Amniotic epithelial cell (primary cell): Measurements from ENCODE around the gene MRPL34.
A peak's percentile ranks its signal among the peaks of the same experiment; 100 is the strongest.
"Not testable (repeated sequence)": the region's sequence is repeated elsewhere in the genome, so short reads cannot be mapped to it uniquely, and the experiment has no call there.

Experiments
- DNase-seq: peaks from one replicate; pipeline ENCODE4 v3.0.0-alpha.2; 2010; ENCODE audit warnings: low read depth

The MRPL34 gene

DNA sequence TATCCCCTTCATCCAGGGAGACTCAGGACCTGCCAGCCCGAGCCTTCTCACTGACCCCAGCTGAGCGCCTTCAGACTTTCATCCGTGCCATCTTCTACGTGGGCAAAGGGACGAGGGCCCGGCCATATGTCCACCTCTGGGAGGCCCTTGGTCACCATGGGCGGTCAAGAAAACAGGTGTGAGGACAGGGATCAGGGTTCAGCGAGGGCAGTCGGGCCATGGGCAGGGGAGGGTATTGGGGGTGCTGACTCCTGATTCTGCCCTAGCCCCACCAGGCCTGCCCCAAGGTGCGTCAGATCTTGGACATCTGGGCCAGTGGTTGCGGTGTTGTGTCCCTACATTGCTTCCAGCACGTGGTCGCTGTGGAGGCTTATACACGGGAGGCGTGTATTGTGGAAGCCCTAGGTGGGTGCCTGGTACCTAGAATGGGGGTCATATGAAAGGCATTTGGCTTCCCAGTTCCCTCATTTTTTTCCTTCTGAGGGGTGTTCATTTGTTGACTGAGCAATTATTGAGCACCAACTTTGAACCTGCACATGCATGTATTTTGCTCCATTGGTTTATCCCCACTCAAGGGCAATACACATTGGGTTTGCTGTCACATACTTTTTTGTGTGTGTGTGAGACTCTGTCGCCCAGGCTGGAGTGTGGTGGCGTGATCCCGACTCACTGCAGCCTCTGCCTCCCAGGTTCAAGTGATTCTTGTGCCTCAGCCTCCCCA, 20.1 kb upstream of the MRPL34 start:
- no peak for DNase-seq

DNA sequence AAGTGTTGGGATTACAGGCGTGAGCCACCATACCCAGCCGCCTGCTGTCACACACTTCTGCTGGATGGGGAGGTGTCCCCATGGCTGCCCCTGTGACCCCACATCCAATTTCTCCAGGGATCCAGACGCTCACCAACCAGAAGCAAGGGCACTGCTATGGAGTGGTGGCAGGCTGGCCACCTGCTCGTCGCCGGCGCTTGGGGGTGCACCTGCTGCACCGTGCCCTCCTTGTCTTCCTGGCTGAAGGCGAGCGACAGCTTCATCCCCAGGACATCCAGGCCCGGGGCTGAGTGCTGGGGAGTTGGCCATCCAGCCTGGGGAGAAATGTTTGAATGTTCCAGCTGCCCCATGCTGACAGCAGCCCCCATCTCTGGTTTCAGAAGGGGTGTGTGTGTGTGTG, 19.4 kb upstream of the MRPL34 start:
- no peak for DNase-seq

DNA sequence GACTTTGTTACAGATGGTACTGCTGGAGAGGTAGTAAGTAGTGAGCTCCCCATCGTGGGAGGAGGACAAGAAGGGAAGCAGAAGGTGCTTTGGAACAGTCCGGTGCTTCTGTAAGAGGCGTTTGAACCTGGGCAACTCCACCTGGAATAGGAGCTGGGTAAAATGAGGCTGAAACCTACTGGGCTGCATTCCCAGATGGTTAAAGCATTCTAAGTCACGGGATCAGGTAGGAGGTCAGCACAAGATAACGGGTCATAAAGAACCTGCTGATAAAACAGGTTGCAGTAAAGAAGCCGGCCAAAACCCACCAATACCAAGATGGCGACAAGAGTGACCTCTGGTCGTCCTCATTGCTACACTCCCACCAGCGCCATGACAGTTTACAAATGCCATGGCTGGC, 18.9 kb upstream of the MRPL34 start:
- no peak for DNase-seq

GRCh38 chr19:17289489-17289888, 16.2 kb upstream of the MRPL34 start:
- DNase-seq, result peak; percentile 90

DNA sequence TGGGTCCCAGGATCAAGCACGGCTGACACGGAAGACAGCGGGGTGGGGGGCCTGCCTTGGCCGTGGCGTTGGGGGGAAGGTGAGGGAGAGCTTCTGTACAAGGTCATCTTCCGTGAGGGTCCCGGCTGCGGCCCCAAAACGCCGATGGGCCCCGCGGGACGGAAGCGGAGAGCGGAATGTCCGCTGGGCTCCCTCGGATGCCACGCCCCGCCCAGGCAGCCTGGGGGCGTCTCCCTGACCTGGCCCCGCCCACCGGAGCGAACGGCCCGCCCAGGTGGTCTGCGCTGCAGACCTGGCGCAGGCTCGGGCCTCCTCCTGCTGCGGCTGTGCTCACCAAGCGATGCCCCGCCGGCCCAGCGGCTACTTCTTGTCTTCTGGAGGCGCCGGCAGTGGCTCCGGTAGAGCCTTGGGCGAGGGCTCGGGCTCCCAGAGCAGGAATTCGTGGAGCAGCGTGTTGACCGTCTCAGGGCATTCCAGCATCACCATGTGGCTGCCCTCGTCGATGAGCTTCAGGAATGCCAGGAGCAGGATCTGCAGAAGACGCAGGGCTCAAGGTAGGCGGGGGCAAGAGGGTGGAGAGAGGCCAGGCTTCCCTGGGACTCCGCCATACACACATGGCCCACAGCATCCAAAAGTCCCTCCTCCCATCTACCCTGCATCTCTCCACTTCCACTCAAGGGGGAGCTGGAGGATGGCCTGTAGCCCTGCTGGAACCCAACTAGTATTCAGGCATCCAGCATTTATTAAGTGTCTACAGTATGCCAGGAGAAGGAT, 13.2 kb upstream of the MRPL34 start:
- peak; percentile 87 for DNase-seq

GRCh38 chr19:17293605-17294004, 12.1 kb upstream of the MRPL34 start:
- DNase-seq, result no peak

DNA sequence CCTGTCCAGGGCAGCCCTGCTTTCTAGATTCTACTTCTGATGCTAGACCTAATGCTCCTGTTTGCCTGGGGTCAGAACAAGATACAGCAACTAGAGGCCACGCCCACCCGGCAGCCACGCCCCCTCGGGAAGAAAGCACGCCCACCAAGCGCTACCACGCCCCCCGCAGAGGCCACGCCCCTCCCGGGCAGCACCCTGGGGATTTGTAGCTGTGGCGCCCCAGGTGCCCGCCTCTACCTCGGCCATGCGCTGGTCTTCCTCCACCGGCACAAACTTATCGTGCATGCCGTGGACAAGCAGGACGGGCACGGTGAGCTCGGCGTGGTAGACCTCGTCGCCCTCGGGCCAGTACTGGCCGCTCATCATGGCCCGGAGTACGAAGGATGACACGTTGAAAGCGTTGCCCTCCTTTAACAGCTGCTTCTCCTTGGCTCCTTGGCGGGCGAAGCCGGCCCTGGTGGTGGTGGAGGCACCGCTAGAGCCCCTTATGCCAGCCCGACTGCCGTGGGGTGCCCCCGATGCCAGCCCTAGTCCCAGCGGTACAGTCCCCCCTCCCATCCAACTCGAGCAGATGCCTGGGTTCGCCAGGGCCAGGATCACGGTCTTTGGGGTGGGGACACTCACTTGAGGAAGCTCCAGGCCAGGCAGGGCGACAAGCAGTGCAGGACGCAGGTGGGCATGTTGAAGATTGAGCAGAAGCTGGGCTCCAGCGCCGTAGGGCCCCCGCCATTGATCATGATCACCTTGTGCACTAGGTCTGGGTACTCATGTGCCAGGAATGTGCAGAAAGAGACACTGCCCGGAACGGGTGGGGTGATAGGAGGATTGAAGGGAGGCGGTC, 11.4 kb upstream of the MRPL34 start:
- peak; percentile 26 for DNase-seq

DNA sequence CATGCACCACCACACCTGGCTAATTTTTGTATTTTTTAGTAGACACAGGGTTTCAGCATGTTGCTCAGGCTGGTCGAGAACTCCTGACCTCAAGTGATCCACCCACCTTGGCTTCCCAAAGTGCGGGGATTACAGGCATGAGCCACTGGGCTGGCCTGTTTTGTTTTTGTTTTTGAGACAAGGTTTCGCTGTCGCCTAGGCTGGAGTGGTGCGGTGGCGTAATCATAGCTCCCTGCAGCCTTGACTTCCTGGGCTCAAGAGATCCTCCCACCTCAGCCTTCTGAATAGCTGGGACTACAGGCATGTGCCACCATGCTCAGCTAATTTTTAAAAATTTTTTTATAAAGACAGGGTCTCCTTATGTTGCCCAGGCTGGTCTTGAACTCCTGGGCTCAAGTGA, 10.1 kb upstream of the MRPL34 start:
- DNase-seq, result not testable (repeated sequence)

DNA sequence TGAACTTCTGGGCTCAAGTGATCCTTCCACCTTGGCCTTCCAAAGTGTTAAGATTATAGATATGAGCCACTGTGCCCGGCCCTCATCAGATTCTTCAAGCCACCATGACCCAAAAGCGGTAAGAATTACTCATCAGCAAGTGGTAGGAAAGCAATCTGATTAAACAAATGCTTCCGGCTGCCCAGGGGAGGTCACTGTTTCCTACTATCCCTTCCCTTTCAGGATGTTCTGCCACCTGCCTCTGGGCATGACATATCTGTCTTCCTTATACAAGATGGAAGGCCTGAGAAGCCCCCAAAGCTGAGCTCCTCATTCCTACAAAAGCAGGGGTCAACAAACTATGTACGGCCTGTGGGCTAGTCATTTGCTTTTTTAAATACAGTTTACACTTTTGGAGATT, 9.4 kb upstream of the MRPL34 start:
- DNase-seq, result peak; percentile 45

DNA sequence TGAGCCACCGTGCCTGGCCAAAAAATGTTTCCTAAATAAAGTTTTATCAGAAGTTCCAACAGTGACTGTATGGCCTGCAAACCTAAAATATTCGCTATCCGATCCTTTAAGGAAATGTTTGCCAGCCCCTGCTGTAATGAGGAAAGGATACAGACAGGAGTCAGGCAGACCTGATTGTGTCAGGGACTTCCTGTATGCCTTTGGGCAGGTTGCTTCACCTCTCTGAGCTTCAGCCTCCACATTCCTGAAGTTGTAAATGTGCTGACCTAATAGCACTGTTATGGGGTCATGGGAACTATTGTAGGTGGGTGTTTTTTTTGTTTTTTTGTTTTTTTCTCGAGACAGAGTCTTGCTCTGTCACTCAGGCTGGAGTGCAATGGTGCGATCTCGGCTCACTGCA, 8.7 kb upstream of the MRPL34 start:
- peak; percentile 41 for DNase-seq

DNA sequence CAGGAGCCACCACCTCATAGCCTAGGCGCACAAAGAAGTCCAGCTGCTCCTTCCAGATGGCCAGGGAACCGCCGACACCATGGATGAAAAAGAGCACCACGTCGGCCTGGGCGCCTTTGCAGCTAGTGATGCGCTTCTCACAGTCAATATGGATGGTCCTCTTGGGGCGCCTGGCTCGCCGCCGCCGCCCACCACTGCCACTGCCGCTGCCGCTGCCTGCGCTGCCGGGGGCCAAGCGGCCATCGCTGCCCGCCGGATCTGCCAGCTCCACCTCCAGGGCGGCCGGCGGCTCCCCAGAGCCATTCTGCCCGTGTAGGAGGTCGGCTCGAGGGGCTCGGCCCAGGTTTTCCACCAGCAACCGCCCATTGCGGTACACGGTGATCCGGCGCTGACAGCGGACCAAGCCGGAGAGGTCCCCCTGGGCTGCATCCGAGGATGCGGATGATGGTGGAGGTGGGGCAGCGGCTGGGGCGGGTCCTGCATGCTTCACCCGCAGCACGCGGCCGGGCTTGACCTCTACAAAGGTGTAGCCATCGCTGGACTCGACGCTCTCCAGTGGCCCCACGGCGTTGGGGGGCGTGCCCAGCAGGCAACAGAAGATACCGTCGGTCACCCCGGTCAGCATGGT, 4.6 kb upstream of the MRPL34 start:
- no peak for DNase-seq

DNA sequence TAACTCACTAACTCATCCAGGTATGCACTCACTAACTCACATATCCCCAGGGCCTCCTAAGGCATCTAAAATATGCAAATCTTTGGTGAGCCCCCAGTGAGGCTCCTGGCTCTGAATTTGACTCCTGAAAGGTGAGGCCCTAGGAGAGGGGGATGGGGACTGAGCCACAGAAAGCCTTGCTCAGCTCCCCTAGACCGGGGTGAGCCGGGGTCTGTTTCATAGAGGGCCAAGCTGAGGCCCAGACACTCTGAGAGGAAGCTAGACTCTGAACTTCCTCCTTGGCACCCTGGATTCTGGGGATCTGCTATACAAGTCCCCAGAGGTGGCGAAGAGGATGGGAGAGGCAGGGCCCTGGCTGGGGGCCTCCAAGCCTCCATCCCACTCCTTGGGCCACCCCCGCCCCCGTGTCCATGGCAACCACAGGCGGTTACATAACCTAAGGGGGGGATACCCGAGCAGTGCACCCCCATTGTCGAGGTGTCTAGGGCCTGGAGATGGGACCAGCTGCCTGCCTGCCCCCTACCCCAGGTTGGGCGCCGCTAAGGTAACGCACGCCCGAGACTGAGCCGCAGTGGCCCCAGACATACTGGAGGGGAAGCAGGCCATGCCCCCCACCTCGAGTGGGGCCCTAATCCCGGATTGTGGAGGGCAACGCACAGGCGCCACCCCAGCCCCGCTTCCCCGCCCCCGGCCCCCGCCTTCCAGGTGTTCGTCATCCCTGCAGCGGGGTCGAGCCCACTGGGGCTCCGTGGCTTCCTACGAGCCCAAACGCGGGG, 3.1 kb upstream of the MRPL34 start:
- no peak for DNase-seq

DNA sequence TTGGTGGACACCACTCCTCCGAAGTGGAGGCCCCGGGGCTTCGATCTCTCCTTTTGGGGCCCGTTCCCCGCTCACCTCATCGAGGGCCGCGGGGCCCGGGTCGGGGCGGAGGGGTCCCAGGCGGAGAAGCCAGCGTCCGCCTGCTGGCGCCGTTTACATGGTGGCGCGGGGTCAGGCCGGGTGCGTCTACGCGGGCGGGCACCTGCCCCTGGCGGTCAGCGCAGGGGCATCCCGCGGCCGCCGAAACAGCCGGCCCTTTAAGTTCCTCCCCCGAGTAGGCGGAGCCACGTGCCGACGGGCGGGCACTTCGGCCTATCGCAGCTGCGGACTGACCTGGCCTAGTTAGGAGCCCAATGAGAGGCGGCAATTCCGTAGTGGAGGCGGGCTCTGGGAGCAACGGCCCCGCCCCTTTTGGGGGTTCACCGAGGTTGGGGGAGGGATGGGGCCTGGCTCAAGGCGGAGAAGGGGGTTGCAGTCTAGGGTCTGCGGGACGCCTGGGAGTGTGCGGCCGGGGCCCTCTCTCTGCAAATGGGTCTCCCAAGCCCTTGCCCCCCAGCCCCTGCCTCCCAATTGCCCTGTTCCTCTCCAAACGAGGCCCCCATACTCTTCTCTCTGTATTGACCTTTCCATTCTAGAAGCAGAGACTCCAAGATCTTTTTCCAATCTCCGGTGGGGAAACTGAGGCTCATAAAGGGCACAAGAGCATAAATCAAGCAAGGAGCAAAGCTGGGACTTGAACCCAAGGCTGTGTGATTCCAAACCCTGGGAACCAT, 2.3 kb upstream of the MRPL34 start, which contains the start of gene ABHD8:
TSS of gene ABHD8 (minus strand) at position 259 of the 773 bp plus-strand sequence. CDS start 1,809 bp downstream, outside the sequence.
- peak; percentile 93 for DNase-seq

GRCh38 chr19:17303940-17304267, 1.8 kb upstream of the MRPL34 start:
- peak; percentile 53 for DNase-seq

- no peak for DNase-seq
Measured at GRCh38 chr19:17304386-17305215, 1.1 kb upstream of the MRPL34 start.

GRCh38 chr19:17305216-17305516, 506 bp upstream of the MRPL34 start:
- no peak for DNase-seq

GRCh38 chr19:17306285-17306714, 628 bp downstream of the MRPL34 start:
- DNase-seq, result no peak

- DNase-seq, result no peak
Measured at GRCh38 chr19:17307876-17308377, 2.3 kb downstream of the MRPL34 start.

- peak; percentile 100 for DNase-seq
Measured at GRCh38 chr19:17309198-17309964, 3.7 kb downstream of the MRPL34 start, which contains the start of gene DDA1. TSS of gene DDA1 (plus strand) at chr19:17309563. CDS start at chr19:17309655, 92 bp downstream.
